HCT116 (cell line): Measurements from ENCODE around the gene SWAP70.

ENCODE experiments used
- EZH2 ChIP-seq: fragments of 200-600 bp; sonication (generic); IDR thresholded peaks from 2 replicates; pipeline ENCODE4 v1.6.1; 2017; ENCODE audit warnings: antibody characterized with exemption, mixed run types
- EZH2phosphoT487 ChIP-seq: fragments of 200-600 bp; IDR thresholded peaks from 2 replicates; pipeline ENCODE4 v1.6.1; 2018; ENCODE audit warnings: antibody characterized with exemption, borderline replicate concordance
- RAD21 ChIP-seq: IDR thresholded peaks from 2 replicates; pipeline ENCODE4 v1.6.1; 2012; ENCODE audit warnings: low read depth, mild to moderate bottlenecking
- TF ChIP-seq, protein P1 (sequence below): IDR thresholded peaks from 2 replicates; pipeline ENCODE4 v1.6.1; 2012
- TF ChIP-seq, protein P2 (sequence below), 3 experiments: fragments of 200-600 bp in 1 of 3; sonication (generic) in 1 of 3; IDR thresholded peaks in 2 of 3; conservative IDR thresholded peaks in 1 of 3; 2 replicates each; pipeline ENCODE4 v1.5.1; 2012 to 2017; ENCODE audit warnings: low read depth in 2 of 3, low read length in 2 of 3, antibody characterized with exemption in 1 of 3, borderline replicate concordance in 1 of 3, control low read depth in 1 of 3, mild to moderate bottlenecking in 1 of 3, mixed read lengths in 1 of 3, mixed run types in 1 of 3, moderate library complexity in 1 of 3; ENCODE audit not compliant: insufficient read depth in 1 of 3
- TF ChIP-seq, protein P3 (sequence below): IDR thresholded peaks from 2 replicates; pipeline ENCODE4 v1.6.1; 2012; ENCODE audit warnings: low read depth

DNA sequence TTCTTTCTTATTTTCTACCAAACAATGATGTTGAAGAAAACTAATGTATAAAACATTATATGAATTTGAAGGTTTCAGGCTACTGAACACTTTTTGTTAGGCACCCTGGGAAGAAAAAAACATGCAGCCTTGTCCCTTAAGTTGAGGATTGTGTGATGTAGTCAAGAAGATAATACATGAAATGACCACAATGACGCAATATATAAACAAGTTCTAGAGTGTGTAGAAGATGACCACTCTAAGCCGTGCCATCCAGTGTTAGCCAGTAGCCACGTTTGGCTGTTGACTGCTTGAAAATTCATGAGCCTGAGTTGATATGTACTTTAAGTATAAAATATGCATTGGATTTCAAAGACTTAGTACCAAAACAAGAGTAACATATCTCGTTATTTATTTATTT lies 16.2 kb downstream of the SWAP70 start:
- TF ChIP-seq, protein P1, sequence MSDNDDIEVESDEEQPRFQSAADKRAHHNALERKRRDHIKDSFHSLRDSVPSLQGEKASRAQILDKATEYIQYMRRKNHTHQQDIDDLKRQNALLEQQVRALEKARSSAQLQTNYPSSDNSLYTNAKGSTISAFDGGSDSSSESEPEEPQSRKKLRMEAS: no peak
- no peak for TF ChIP-seq EZH2phosphoT487
- TF ChIP-seq, protein P2, sequence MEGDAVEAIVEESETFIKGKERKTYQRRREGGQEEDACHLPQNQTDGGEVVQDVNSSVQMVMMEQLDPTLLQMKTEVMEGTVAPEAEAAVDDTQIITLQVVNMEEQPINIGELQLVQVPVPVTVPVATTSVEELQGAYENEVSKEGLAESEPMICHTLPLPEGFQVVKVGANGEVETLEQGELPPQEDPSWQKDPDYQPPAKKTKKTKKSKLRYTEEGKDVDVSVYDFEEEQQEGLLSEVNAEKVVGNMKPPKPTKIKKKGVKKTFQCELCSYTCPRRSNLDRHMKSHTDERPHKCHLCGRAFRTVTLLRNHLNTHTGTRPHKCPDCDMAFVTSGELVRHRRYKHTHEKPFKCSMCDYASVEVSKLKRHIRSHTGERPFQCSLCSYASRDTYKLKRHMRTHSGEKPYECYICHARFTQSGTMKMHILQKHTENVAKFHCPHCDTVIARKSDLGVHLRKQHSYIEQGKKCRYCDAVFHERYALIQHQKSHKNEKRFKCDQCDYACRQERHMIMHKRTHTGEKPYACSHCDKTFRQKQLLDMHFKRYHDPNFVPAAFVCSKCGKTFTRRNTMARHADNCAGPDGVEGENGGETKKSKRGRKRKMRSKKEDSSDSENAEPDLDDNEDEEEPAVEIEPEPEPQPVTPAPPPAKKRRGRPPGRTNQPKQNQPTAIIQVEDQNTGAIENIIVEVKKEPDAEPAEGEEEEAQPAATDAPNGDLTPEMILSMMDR (IDR thresholded peaks at IDR 0.05 in 2 of 3, conservative IDR thresholded peaks at IDR 0.05 in 1 of 3; ENCODE audit: borderline replicate concordance in 1 of 3, insufficient read depth in 1 of 3, low read depth in 2 of 3, low read length in 2 of 3): no peak
- no peak for TF ChIP-seq RAD21
- TF ChIP-seq, protein P3, sequence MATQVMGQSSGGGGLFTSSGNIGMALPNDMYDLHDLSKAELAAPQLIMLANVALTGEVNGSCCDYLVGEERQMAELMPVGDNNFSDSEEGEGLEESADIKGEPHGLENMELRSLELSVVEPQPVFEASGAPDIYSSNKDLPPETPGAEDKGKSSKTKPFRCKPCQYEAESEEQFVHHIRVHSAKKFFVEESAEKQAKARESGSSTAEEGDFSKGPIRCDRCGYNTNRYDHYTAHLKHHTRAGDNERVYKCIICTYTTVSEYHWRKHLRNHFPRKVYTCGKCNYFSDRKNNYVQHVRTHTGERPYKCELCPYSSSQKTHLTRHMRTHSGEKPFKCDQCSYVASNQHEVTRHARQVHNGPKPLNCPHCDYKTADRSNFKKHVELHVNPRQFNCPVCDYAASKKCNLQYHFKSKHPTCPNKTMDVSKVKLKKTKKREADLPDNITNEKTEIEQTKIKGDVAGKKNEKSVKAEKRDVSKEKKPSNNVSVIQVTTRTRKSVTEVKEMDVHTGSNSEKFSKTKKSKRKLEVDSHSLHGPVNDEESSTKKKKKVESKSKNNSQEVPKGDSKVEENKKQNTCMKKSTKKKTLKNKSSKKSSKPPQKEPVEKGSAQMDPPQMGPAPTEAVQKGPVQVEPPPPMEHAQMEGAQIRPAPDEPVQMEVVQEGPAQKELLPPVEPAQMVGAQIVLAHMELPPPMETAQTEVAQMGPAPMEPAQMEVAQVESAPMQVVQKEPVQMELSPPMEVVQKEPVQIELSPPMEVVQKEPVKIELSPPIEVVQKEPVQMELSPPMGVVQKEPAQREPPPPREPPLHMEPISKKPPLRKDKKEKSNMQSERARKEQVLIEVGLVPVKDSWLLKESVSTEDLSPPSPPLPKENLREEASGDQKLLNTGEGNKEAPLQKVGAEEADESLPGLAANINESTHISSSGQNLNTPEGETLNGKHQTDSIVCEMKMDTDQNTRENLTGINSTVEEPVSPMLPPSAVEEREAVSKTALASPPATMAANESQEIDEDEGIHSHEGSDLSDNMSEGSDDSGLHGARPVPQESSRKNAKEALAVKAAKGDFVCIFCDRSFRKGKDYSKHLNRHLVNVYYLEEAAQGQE: no peak
- TF ChIP-seq EZH2: no peak
